GM12891 (cell line): ENCODE data around the gene NINJ1.

Source experiments
- POLR2A ChIP-seq: IDR thresholded peaks from 2 replicates; pipeline ENCODE4 v1.6.1; 2011; ENCODE audit warnings: low read depth, low read length, control low read depth
- POLR2AphosphoS5 ChIP-seq: IDR thresholded peaks from 2 replicates; pipeline ENCODE4 v1.6.1; 2011; ENCODE audit warnings: low read depth, low read length, control low read depth
- TAF1 ChIP-seq: IDR thresholded peaks from 2 replicates; pipeline ENCODE4 v1.6.1; 2011; ENCODE audit warnings: low read depth, low read length, control low read depth

- TF ChIP-seq POLR2AphosphoS5 (no peak), POLR2A (no peak), TAF1 (no peak)
These were observed 938 bp downstream of the NINJ1 start for GRCh38 chr9:93132946-93133680.
